Measurements from ENCODE around the gene PID1.
"Not testable (repeated sequence)": the region's sequence is repeated elsewhere in the genome, so short reads cannot be mapped to it uniquely, and the experiment has no call there.

PID1 gene

DNA sequence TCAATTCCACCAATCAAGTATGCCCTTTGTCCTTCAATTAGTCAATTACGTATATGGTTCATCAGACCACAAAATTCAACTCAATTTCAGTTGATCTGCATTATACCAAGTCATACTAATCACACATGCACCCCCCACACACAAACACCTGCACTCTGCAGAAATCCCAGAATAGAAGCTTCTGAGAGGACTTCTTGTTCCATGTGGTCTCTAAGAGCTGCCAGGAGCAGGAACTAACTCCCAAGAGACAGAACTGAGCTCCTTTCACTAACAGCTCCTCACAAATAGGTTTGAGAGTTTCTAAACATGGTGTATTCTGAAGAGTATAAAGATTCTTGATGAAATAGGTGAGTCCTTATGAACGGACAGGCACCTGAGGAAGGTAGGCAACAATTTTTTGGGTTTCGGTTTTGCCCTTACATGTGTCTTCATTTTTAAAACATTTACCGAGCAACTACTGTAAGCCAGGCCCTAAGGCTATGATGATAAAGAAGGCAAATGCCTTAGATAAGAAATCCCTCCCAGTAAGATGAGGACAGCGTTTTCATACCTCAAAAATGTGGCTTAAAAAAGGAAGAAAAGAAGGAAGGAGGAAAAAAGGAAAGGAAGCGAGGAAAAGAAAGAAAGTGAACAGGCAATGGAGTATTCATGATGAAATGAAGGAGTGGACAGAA lies 183.1 kb downstream of the PID1 start:
- in situ Hi-C loops (cut with HindIII; ENCODE audit: low sequenced_read_pairs): no loop called here

DNA sequence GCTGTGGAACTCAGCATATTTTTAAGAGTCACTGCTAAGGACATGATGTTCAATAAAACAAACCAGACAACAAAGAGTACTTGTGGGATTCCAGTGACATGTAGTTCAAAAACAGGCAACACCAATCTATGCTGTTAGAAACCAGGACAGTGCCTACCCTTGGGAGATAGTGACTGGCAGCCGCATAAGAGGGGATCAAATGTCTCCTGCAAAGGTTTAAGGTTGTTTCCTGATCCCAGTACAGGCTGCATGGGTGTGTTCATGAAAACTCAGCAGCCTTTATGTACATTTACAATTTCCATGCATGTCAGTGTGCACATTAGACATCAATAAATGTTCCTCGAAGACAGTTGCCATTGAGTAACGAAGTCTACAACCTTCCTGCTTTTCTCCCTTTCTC lies 183.8 kb downstream of the PID1 start:
- in situ Hi-C loops (cut with HindIII; ENCODE audit: low sequenced_read_pairs): no loop called here

DNA sequence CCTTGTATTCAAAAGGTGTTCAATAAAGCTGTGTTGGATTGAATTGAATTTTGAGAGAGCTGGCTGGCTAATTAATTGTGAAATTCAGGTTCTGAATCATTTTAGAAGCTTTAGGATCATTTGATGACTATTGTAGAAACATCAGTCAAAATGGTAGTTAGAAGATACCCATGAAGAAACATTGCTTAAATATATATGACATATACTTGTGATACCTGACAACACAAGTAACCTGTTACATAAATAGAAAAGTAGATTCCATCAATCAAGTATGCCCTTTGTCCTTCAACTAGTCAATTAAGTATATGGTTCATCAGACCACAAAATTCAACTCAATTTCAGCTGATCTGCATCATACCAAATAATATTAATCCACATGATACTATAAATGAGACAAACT lies 185.6 kb downstream of the PID1 start:
- in situ Hi-C loops (cut with HindIII; ENCODE audit: low sequenced_read_pairs): no loop called here

DNA sequence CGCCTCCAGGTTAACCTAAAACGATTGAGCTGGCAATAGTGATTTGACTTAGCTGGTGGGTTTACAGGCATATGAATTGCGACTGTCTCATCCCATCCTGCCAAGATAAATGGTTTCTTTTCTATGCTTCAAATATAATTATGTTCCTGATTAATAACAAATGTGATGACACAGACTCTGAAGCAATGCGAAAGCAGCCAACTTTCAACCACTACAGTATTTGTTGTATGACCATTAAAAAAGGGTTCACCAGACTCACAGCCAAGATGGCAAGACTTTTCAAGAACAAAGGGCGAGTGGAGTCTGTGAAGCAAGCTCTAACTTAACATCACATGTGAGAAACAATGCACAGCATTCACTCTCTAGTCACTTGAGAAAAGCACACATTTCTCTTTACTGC lies 186.6 kb downstream of the PID1 start:
- in situ Hi-C loops (cut with HindIII; ENCODE audit: low sequenced_read_pairs): no loop called here

DNA sequence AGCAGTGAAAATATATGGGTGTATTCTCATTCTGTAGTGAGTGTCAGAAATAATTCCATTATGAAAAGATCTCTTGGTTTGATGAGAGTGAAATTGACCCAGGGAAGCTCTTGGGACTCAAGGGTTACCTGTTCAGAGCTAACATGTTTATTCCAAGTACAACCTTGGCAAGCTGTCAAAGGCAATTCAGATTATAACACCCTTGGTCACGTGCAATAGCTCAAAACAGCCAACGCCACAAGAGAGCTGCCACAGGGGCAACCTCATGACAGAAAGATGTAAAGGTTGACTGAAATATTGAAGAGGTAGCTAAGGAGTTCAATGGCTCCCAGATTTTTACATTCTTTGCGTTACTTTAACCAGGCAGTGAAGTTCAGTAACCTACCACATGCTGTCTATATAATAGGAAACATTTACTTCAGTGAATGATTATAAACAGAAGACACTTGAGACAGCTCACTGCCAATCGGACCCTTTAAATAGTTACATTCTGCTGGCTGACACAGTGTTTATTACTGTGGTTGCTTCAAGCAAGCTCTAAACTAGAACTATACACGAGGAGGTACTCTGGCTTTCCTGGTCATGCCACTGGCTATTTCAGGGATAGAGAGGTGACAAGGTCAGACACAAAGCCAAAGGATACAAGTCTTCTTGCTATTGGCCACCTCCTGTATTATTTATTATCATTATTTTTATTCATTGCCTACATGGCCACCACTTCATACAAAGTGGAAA lies 187.3 kb downstream of the PID1 start:
- in situ Hi-C loops (cut with HindIII; ENCODE audit: low sequenced_read_pairs): no loop called here

DNA sequence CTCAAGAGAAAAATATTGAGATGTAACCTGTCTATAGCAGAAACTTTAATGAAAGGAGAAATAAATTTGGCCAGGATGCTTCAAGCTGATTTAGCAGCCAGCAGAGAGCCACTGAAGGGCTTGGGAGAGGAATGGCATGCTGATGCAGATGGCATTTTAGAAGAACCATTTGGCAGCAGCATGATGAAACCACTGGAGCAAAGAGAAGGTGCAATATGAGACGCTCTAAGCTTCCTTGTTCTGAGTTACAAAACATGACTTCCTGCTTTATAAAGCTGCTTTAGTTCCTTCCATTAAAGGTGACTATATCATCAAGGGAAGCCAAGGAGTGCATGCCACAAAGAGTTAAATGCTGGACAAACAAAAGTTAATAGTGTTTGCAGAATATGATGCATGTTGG lies 189.7 kb downstream of the PID1 start:
- in situ Hi-C loops (cut with HindIII; ENCODE audit: low sequenced_read_pairs): no loop called here

DNA sequence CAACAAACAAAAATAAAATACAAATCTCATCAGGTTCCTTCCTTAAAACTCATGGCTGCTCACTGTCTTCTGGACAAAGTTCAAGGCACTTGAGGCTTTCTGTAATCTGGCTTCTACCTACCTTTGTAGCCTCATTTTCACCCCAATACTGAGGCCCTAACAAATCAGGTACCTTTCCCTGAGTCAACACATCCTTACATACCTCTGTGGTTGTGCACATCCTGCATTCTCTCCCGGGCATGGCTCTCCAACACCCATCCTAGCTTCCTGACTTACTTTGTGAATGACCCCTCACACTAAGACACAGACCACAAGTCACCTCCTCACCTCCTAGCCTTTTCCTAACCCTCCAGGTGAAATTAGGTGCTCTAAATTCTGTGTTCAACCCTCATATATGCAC lies 190.9 kb downstream of the PID1 start:
- in situ Hi-C loops (cut with HindIII; ENCODE audit: low sequenced_read_pairs): no loop called here

DNA sequence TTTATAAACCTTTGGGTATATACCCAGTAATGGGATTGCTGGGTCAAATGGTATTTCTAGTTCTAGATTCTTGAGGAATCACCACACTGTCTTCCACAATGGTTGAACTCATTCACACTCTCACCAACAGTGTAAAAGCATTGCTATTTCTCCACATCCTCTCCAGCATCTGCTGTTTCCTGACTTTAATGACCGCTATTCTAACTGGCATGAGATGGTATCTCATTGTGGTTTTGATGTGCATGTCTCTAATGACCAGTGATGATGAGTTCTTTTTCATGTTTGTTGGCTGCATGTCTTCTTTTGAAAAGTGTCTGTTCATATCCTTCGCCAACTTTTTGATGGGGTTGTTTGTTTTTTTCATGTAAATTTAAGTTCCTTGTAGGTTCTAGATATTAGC lies 194.2 kb downstream of the PID1 start:
- in situ Hi-C loops (cut with HindIII; ENCODE audit: low sequenced_read_pairs): not testable (repeated sequence)

DNA sequence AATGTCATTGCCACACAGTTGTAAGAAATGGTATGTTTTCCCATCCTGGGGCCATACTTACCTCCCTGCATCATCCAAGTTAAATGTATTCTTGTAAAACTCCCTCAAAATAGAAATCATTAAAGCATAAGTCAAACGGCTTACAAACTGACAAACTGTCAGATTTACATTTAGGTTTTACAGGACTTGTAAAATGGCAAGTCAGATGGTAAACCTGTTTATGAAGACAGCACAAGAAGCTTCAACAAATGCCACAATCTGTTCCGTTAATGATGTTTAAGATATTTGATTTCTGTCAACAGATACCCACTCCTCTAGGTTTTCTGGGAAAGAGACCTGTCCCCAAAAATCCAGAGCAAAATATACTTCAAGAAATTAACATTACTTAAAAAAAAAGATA lies 197.2 kb downstream of the PID1 start:
- in situ Hi-C loops (cut with HindIII; ENCODE audit: low sequenced_read_pairs): no loop called here

DNA sequence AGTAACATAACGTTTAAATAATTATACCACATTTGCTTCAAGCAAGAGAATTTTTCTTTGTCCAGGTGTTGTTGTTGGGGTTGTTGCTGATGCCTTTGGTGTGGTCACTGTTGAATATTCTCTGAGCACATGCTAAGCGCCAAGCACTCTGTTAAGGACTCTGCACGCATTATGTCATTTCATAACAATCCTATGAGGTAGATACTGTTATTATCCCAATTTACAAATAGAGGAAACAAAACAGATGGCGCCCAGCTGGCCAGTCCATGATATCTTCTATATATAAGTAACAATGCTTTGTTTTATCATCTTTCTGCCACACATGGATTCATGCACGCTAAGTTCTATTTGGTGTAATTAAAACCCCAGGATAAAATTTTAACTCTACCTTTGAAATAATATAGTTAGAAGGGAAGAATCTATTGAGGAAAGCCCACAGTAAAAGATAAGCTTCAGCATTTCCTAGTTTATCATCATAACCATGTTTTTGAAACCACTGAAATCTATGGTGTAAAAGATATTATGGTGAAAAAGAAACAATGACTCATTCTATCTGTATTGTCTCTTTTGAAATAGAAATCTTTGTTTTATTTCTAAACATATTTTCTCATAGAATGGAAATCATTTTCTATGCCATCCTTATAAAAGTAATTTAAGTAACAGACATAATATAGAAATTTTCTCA lies 199.7 kb downstream of the PID1 start:
- in situ Hi-C loops (cut with HindIII; ENCODE audit: low sequenced_read_pairs): no loop called here

DNA sequence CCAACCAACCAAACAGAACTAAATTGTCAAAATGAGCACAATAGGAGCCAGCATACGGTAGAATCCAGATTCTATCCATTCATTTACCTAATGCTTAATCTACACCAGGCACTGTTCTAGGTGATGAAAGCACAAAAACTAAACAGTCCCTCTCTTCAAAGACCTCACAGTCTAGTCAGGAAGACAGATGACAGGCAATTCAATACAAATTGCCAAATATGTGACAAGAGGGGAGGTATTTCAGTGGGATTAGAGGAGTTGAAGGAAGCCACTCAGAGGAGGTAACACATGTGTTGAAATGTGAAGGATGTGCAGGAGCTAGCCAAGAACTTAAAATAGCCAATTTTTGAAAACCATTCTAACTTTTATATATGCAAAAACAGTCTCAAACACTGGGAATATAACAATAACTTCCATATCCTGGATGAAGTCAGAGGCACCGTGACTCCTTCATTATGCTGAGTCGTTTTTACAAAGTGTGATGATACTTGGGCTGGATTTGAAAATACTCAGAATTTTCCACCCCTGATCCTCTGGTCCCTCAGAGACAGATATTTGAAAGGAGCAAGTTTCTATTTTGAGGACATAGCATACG lies 204.9 kb downstream of the PID1 start:
- in situ Hi-C loops (cut with HindIII; ENCODE audit: low sequenced_read_pairs): no loop called here

DNA sequence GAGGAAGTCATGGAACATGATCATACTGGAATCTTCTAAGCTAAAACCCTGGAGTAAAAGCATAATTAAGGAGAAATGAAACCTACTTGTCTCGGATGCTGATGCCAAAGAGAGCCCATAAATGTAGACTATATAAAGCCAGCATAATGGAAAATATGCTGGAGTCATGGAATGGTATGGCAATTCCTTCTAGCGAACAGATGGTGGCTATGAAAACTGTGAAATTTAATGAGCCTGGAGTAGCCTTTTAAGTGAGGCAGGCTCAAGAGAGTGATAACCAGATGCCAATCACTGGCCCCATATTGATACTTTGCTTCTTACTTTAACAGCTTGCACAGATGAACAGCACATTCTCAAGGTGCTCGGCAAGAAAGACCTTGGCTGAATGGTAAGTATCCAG lies 206.3 kb downstream of the PID1 start:
- in situ Hi-C loops (cut with HindIII; ENCODE audit: low sequenced_read_pairs): no loop called here

DNA sequence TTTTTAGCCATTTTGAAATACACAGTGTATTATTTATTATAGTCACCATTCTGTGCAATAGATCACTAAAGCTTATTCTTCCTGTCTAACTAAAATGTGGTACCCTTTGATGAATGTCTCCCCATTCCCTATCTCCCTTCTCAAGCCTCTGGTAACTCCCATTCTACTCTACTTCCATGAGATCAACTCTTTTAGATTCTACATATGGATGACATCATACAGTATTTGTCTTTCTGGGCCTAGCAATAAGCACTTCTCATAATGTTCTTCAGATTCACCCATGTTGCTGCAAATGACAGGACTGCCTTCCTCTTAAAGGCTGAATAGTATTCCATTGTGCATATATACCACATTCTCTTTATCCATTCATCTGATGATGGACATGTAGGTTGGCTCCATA lies 210.9 kb downstream of the PID1 start:
- in situ Hi-C loops (cut with HindIII; ENCODE audit: low sequenced_read_pairs): no loop called here

DNA sequence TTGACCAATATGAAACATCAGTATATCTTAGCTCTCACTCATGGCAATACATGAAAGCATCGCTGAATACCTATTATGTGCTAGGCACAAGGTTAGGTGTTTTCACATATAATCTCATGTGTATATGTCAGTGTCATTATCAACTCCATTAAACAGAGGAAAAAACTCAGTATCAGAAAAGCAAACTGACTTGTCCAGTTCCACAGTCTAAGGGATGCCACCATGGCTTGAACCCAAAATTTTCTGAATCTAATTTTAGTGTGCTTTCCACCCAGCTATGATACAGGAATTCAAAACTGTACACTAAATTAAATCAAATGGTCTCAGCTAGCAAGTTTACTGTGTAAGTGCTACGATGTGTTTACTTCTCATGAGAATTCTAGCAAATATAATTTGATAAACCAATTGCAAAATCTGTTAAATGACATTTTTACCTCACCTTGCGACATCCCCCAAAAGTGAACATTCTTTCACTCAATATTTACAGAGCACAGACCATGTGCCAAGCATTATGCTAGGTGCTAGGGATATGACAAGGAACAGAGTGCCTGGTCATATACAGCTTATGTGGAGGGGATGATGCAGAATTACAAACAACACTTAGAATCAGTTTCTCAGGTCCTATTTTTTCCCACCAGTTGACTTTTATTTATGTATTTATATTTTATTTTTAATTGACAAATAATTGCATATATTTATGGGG lies 211.6 kb downstream of the PID1 start:
- in situ Hi-C loops (cut with HindIII; ENCODE audit: low sequenced_read_pairs): no loop called here

DNA sequence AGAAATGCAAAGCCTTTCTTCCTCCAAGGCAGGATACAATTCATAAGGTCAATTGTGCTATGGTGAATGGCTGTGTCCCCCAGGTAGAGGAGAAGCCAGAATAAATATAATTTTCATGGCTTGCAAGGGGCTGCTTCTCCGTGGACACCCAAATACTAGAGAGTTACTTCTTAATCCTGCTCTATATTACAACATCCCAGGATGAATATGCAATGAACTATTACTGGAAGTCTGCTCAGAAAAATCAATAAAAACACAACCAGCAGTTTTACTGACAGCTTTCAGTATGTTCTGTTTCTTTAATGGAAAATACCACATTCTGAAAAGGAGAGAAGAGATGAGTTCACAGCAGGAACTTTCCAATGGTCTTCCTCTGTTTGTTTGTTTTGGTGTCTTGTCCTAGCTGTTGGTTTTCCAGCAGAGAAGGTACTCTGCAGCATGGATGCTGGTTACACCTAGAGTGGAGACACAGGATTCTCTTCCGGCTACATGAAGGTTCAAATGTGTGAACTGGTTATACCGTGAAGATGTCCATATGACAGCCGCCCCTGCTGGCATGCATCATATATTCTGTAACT lies 213.0 kb downstream of the PID1 start:
- in situ Hi-C loops (cut with HindIII; ENCODE audit: low sequenced_read_pairs): no loop called here

DNA sequence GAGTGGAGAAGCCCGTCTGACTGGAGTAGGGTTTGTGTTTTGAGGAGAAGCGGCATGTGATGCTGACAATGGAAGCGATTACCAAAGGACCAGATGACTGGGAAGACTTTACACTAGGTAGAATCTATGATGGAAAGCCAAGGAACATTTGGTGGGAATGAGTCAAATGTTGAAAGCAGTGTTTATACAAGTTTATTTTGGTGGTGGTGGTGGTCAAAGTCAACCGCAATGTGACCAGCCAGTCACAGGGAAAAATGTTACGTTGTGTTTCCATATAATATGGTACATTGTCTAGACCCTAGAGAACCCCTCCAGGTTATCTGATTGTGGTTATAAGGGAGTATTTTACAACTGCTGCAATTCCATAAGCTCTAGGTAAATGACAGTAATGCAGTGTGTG lies 216.8 kb downstream of the PID1 start:
- in situ Hi-C loops (cut with HindIII; ENCODE audit: low sequenced_read_pairs): no loop called here

DNA sequence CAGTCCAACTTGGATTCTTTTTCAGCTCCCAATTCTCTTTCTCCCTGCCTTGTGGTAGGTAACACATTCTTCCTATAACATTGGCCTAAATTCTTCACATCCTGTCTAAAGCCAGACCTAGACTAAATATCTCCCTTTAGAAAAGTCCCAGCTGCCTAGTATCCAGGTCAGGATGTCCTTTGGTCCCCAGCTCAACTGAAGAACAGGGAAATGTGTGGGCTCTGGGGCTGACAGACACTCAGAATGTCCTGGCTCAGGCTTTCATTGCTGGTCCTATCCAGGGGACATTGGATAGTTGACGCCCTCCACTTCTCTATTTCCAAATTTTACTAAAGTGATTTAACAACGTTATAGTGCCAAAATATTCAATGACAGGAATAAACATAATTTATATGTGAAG lies 219.3 kb downstream of the PID1 start:
- in situ Hi-C loops (cut with HindIII; ENCODE audit: low sequenced_read_pairs): no loop called here

DNA sequence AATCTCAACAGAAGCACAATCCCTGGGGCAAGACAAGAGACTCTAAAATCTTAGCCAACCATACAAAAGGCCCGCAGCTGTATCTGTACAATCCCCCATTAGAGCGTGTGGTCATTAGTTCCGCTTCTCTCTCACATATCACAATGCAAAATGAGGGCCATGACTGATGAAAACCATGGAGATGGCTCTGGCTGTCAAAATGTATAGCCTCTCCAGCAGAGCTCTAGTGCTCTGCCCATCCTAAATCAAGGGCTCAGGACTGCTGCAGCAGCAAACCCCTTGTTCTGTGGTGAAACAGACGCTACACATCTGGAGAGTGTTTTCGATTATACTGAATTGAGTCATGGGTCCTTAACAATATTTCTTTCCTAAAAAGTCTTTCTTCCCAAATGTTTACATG lies 221.0 kb downstream of the PID1 start:
- in situ Hi-C loops (cut with HindIII; ENCODE audit: low sequenced_read_pairs): no loop called here

DNA sequence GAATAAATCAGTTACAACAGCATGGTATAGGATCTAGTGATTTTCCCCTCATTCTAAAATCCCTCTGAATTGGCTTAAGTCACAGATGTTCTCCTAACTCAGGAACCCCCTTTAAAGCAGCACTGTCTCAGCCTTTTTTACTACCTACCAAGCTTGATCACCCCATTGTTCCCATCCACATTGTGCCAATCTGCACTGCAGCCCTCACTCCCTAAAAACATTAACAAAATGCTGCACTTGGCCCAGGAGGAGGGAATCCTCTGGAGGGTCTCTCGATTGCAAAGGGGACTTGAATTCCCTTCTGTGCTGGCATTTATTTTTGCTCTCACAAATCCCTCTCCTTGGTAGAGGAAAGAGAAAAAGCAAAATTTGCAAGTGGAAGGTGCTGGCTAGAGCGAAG lies 223.0 kb downstream of the PID1 start:
- in situ Hi-C loops (cut with HindIII; ENCODE audit: low sequenced_read_pairs): no loop called here

DNA sequence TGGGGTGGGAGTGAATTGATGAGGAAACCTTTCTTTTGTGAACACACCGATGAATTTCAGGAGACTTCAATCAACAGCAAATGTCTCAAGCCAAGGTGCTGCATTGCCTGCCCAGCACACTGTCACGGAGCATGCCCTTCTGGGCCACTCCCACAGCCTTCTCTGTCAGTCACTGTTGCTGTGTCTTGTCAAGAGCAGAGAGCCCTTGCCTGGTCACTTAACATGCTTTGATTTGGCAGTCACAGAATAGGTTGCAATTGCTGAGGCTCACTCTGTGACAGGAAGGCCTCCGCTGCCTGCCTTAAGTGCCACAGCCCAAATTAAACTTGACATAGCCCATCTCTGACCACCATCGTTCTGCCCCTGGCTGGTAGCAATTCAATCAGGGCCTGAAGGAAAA lies 225.4 kb downstream of the PID1 start:
- in situ Hi-C loops (cut with HindIII; ENCODE audit: low sequenced_read_pairs): no loop called here

DNA sequence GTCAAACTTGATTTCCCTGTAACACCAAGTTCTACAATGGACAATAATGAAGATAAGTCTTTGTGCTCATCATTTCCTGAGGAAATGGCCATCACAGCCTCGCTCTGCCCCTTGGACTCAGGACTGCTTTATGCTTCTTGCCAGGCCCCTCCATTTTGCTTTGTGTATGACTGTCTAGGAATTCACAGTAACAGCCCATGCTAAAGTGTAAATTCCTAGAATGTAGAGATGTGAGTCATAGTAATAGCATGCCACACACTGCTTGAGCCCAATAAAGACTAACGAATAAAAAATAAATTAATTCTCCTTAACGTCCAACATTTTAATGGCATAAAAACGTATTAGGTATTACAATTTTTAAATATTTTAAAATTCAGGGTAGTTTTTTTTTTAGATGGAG lies 226.5 kb downstream of the PID1 start:
- in situ Hi-C loops (cut with HindIII; ENCODE audit: low sequenced_read_pairs): no loop called here

Data from endothelial cell of hepatic sinusoid (primary cell).